MCF 10A (cell line): ENCODE data around the gene SHROOM3. TPM values are rescaled to one million over a fixed set of nuclear protein-coding genes. Genes with fewer than 3 reads are reported as not detected.
"Not testable (repeated sequence)": the region's sequence is repeated elsewhere in the genome, so short reads cannot be mapped to it uniquely, and the experiment has no call there.

Experiments used
- BruUV-seq: library from RNA; stranded (reverse); fragments of 400-500 nt; replicated peaks from 2 replicates; lab custom pipeline; 2021; lab: Mats Ljungman, UMichigan
- CTCF ChIA-PET: fragments of 300-600 bp; sonication (Branson Sonifier 250); formaldehyde crosslinking; extraction: SDS; loops from one replicate; lab custom pipeline; 2021; ENCODE audit warnings: antibody characterized with exemption, inconsistent platforms; lab: Yijun Ruan, JAX
- POLR2A ChIA-PET: fragments of 300-600, 350-650 bp; sonication (Branson Sonifier 250); formaldehyde crosslinking; extraction: SDS; loops from one replicate; lab custom pipeline; 2020; ENCODE audit warnings: antibody characterized with exemption, inconsistent platforms; lab: Yijun Ruan, JAX
- DNase-seq: peaks from one replicate; pipeline ENCODE4 v3.0.0-alpha.2; 2018; ENCODE audit not compliant: unreplicated experiment
- H3K27ac Mint-ChIP-seq: one replicate; pipeline ENCODE4 v1.8.0; 2022; ENCODE audit warnings: mild to moderate bottlenecking, low read depth, mixed read lengths; ENCODE audit not compliant: unreplicated experiment
- H3K27me3 Mint-ChIP-seq: one replicate; pipeline ENCODE4 v1.8.0; 2022; ENCODE audit warnings: mixed read lengths; ENCODE audit not compliant: insufficient read depth, unreplicated experiment
- H3K36me3 Mint-ChIP-seq: one replicate; pipeline ENCODE4 v1.8.0; 2022; ENCODE audit warnings: mild to moderate bottlenecking, moderate library complexity, mixed read lengths; ENCODE audit not compliant: insufficient read depth, unreplicated experiment
- H3K4me1 Mint-ChIP-seq: one replicate; pipeline ENCODE4 v1.8.0; 2022; ENCODE audit warnings: mixed read lengths; ENCODE audit not compliant: insufficient read depth, unreplicated experiment
- H3K4me3 Mint-ChIP-seq: one replicate; pipeline ENCODE4 v1.8.0; 2022; ENCODE audit warnings: mild to moderate bottlenecking, moderate library complexity, mixed read lengths; ENCODE audit not compliant: unreplicated experiment
- H3K9me3 Mint-ChIP-seq: one replicate; pipeline ENCODE4 v1.8.0; 2022; ENCODE audit warnings: mixed read lengths; ENCODE audit not compliant: unreplicated experiment
- CTCF ChIP-seq: fragments of 200-600 bp; IDR thresholded peaks from one replicate; pipeline ENCODE4 v1.8.0; 2022; ENCODE audit warnings: antibody characterized with exemption, mild to moderate bottlenecking; ENCODE audit not compliant: unreplicated experiment
- intact Hi-C: fragments of 100-400 bp; cut with micrococcal nuclease; formaldehyde crosslinking; loops from 2 replicates; pipeline ENCODE4 v1.14.1; 2022
- total RNA-seq: library from RNA; stranded (reverse); gene quantifications from 2 replicates; pipeline ENCODE4 v1.2.3, GENCODE V29; 2022

The SHROOM3 gene
- total RNA-seq, 1 experiment from 2014 or later, result 20.7 TPM

- H3K4me1 Mint-ChIP-seq, result peaks cover 12% of the 10 kb centered on the region
- TF ChIP-seq CTCF, result no peak
- H3K27ac Mint-ChIP-seq, result no peak overlapping the region
- POLR2A ChIA-PET, result no interaction called here
- no peaks in the 10 kb centered on the region for H3K27me3 Mint-ChIP-seq
- no peaks in the 10 kb centered on the region for H3K9me3 Mint-ChIP-seq
- CTCF ChIA-PET, result interaction anchor here (0.6 kb wide), 1 partner anchor 23 kb away, joined by 3 read pairs; no protein-coding TSS in a partner anchor
- BruUV-seq, result no TSS peak
- no peaks in the 10 kb centered on the region for H3K36me3 Mint-ChIP-seq
- intact Hi-C loops, result no loop called here
- no peak for DNase-seq
- H3K4me3 Mint-ChIP-seq, result no peak overlapping the region
Observed at GRCh38 chr4:76607846-76608245, 172.8 kb downstream of the SHROOM3 start.

GRCh38 chr4:76608549-76608948, 173.5 kb downstream of the SHROOM3 start:
- H3K27me3 Mint-ChIP-seq, H3K4me3 Mint-ChIP-seq, intact Hi-C loops, CTCF ChIA-PET, DNase-seq, H3K9me3 Mint-ChIP-seq, H3K27ac Mint-ChIP-seq, BruUV-seq, H3K36me3 Mint-ChIP-seq: not testable (repeated sequence)
- peaks cover 12% of the 10 kb centered on the region for H3K4me1 Mint-ChIP-seq
- POLR2A ChIA-PET, result interaction anchor here (0.6 kb wide), 1 partner anchor 18 kb away, joined by 3 read pairs; no protein-coding TSS in a partner anchor

GRCh38 chr4:76610751-76611547, 175.9 kb downstream of the SHROOM3 start:
- Mint-ChIP-seq H3K9me3 (no peaks in the 10 kb centered on the region), H3K36me3 (no peaks in the 10 kb centered on the region), H3K4me1 (peaks cover 20% of the 10 kb centered on the region), H3K4me3 (peak overlapping the region; percentile 24), H3K27ac (peak overlapping the region; percentile 31), H3K27me3 (no peaks in the 10 kb centered on the region)
- BruUV-seq, result no TSS peak
- TF ChIP-seq CTCF, result no peak
- CTCF ChIA-PET, result interaction anchor here (0.6 kb wide), 1 partner anchor 15 kb away, joined by 4 read pairs; no protein-coding TSS in a partner anchor
- POLR2A ChIA-PET, result interaction anchor here (0.5 to 1.9 kb wide), 2 partner anchors 18 to 25 kb away, joined by 3 to 4 read pairs; no protein-coding TSS in a partner anchor
- intact Hi-C loops, result no loop called here
- DNase-seq, result no peak

GRCh38 chr4:76611616-76612207, 176.7 kb downstream of the SHROOM3 start:
- no peaks in the 10 kb centered on the region for H3K36me3 Mint-ChIP-seq
- peak overlapping the region; percentile 24 for H3K4me3 Mint-ChIP-seq
- H3K9me3 Mint-ChIP-seq, result no peaks in the 10 kb centered on the region
- peaks cover 20% of the 10 kb centered on the region for H3K4me1 Mint-ChIP-seq
- peak overlapping the region; percentile 31 for H3K27ac Mint-ChIP-seq
- CTCF ChIA-PET, result interaction anchor here (0.6 kb wide), 2 partner anchors 15 to 56 kb away, joined by 3 to 4 read pairs; no protein-coding TSS in a partner anchor
- DNase-seq, result no peak
- intact Hi-C loops, result no loop called here
- POLR2A ChIA-PET, result interaction anchor here (1.9 kb wide), 1 partner anchor 26 kb away, joined by 4 read pairs; no protein-coding TSS in a partner anchor
- BruUV-seq, result no TSS peak
- no peak for TF ChIP-seq CTCF
- no peaks in the 10 kb centered on the region for H3K27me3 Mint-ChIP-seq
